Measurements from ENCODE around the gene FRMD4B.

FRMD4B gene

GRCh38 chr3:69385723-69386555 is at the start of gene FRMD4B:
TSS of gene FRMD4B (minus strand) at chr3:69386088. CDS start at chr3:69385989, 99 bp downstream.
- Histone ChIP-seq H3K27ac (ENCODE audit: low read depth, low read length) (no peak within 1 kb of the TSS), H3K27me3 (ENCODE audit: control insufficient read depth in 5 of 5, insufficient read depth in 4 of 5, low read length in 5 of 5) (peaks cover 6 to 22% (median 14%) of the 10 kb centered on the region in 5 donors), H3K9ac (ENCODE audit: low read length in 5 of 5) (peak within 1 kb of the TSS in 3 of 5 donors; percentile 52 to 73 (median 53)), H3K9me3 (ENCODE audit: control insufficient read depth in 5 of 5, low read length in 5 of 5) (no peaks in the 10 kb centered on the region), H3K36me3 (ENCODE audit: control insufficient read depth in 5 of 5, insufficient read depth in 5 of 5, low read length in 5 of 5) (no peaks in the 10 kb centered on the region), H3K4me1 (ENCODE audit: control insufficient read depth in 5 of 5, insufficient read depth in 5 of 5, low read length in 5 of 5) (peaks cover 0 to 30% (median 18%) of the 10 kb centered on the region in 5 donors), H3K4me3 (ENCODE audit: low read depth in 1 of 5, low read length in 5 of 5) (peak within 1 kb of the TSS; percentile 36 to 74 (median 67))

GRCh38 chr3:69433969-69434325 is 48.1 kb upstream of the FRMD4B start:
- H3K9ac ChIP-seq (ENCODE audit: low read length in 5 of 5) = no peak overlapping the region
- H3K27ac ChIP-seq (ENCODE audit: low read depth, low read length) = no peak overlapping the region
- peaks cover 0 to 2% (median 0%) of the 10 kb centered on the region in 5 donors for H3K27me3 ChIP-seq (ENCODE audit: control insufficient read depth in 5 of 5, insufficient read depth in 4 of 5, low read length in 5 of 5)
- H3K4me1 ChIP-seq (ENCODE audit: control insufficient read depth in 5 of 5, insufficient read depth in 5 of 5, low read length in 5 of 5) = no peaks in the 10 kb centered on the region
- H3K36me3 ChIP-seq (ENCODE audit: control insufficient read depth in 5 of 5, insufficient read depth in 5 of 5, low read length in 5 of 5) = no peaks in the 10 kb centered on the region
- H3K4me3 ChIP-seq (ENCODE audit: low read depth in 1 of 5, low read length in 5 of 5) = no peak overlapping the region
- no peaks in the 10 kb centered on the region for H3K9me3 ChIP-seq (ENCODE audit: control insufficient read depth in 5 of 5, low read length in 5 of 5)

GRCh38 chr3:69433121-69433968 is 47.5 kb upstream of the FRMD4B start:
- Histone ChIP-seq H3K27ac (ENCODE audit: low read depth, low read length) (no peak overlapping the region), H3K4me3 (ENCODE audit: low read depth in 1 of 5, low read length in 5 of 5) (no peak overlapping the region), H3K9ac (ENCODE audit: low read length in 5 of 5) (no peak overlapping the region), H3K4me1 (ENCODE audit: control insufficient read depth in 5 of 5, insufficient read depth in 5 of 5, low read length in 5 of 5) (no peaks in the 10 kb centered on the region), H3K9me3 (ENCODE audit: control insufficient read depth in 5 of 5, low read length in 5 of 5) (no peaks in the 10 kb centered on the region), H3K27me3 (ENCODE audit: control insufficient read depth in 5 of 5, insufficient read depth in 4 of 5, low read length in 5 of 5) (peaks cover 0 to 2% (median 0%) of the 10 kb centered on the region in 5 donors), H3K36me3 (ENCODE audit: control insufficient read depth in 5 of 5, insufficient read depth in 5 of 5, low read length in 5 of 5) (no peaks in the 10 kb centered on the region)

- Histone ChIP-seq H3K4me3 (ENCODE audit: low read depth in 1 of 5, low read length in 5 of 5) (no peak overlapping the region), H3K9ac (ENCODE audit: low read length in 5 of 5) (no peak overlapping the region), H3K4me1 (ENCODE audit: control insufficient read depth in 5 of 5, insufficient read depth in 5 of 5, low read length in 5 of 5) (no peaks in the 10 kb centered on the region), H3K36me3 (ENCODE audit: control insufficient read depth in 5 of 5, insufficient read depth in 5 of 5, low read length in 5 of 5) (no peaks in the 10 kb centered on the region), H3K27me3 (ENCODE audit: control insufficient read depth in 5 of 5, insufficient read depth in 4 of 5, low read length in 5 of 5) (no peaks in the 10 kb centered on the region), H3K27ac (ENCODE audit: low read depth, low read length) (no peak overlapping the region), H3K9me3 (ENCODE audit: control insufficient read depth in 5 of 5, low read length in 5 of 5) (no peaks in the 10 kb centered on the region)
Observed at GRCh38 chr3:69428657-69429255, 42.9 kb upstream of the FRMD4B start.

- Histone ChIP-seq H3K27me3 (ENCODE audit: control insufficient read depth in 5 of 5, insufficient read depth in 4 of 5, low read length in 5 of 5) (no peaks in the 10 kb centered on the region), H3K27ac (ENCODE audit: low read depth, low read length) (no peak overlapping the region), H3K9me3 (ENCODE audit: control insufficient read depth in 5 of 5, low read length in 5 of 5) (no peaks in the 10 kb centered on the region), H3K9ac (ENCODE audit: low read length in 5 of 5) (no peak overlapping the region), H3K4me3 (ENCODE audit: low read depth in 1 of 5, low read length in 5 of 5) (no peak overlapping the region), H3K36me3 (ENCODE audit: control insufficient read depth in 5 of 5, insufficient read depth in 5 of 5, low read length in 5 of 5) (no peaks in the 10 kb centered on the region), H3K4me1 (ENCODE audit: control insufficient read depth in 5 of 5, insufficient read depth in 5 of 5, low read length in 5 of 5) (no peaks in the 10 kb centered on the region)
Observed at GRCh38 chr3:69426967-69427304, 41.0 kb upstream of the FRMD4B start.

GRCh38 chr3:69426291-69426966 is 40.5 kb upstream of the FRMD4B start:
- no peaks in the 10 kb centered on the region for H3K36me3 ChIP-seq (ENCODE audit: control insufficient read depth in 5 of 5, insufficient read depth in 5 of 5, low read length in 5 of 5)
- no peak overlapping the region for H3K4me3 ChIP-seq (ENCODE audit: low read depth in 1 of 5, low read length in 5 of 5)
- no peaks in the 10 kb centered on the region for H3K4me1 ChIP-seq (ENCODE audit: control insufficient read depth in 5 of 5, insufficient read depth in 5 of 5, low read length in 5 of 5)
- H3K27me3 ChIP-seq (ENCODE audit: control insufficient read depth in 5 of 5, insufficient read depth in 4 of 5, low read length in 5 of 5) = no peaks in the 10 kb centered on the region
- no peak overlapping the region for H3K27ac ChIP-seq (ENCODE audit: low read depth, low read length)
- no peak overlapping the region for H3K9ac ChIP-seq (ENCODE audit: low read length in 5 of 5)
- H3K9me3 ChIP-seq (ENCODE audit: control insufficient read depth in 5 of 5, low read length in 5 of 5) = no peaks in the 10 kb centered on the region

- Histone ChIP-seq H3K27me3 (ENCODE audit: control insufficient read depth in 5 of 5, insufficient read depth in 4 of 5, low read length in 5 of 5) (no peaks in the 10 kb centered on the region), H3K4me3 (ENCODE audit: low read depth in 1 of 5, low read length in 5 of 5) (no peak overlapping the region), H3K9me3 (ENCODE audit: control insufficient read depth in 5 of 5, low read length in 5 of 5) (no peaks in the 10 kb centered on the region), H3K27ac (ENCODE audit: low read depth, low read length) (no peak overlapping the region), H3K9ac (ENCODE audit: low read length in 5 of 5) (no peak overlapping the region), H3K4me1 (ENCODE audit: control insufficient read depth in 5 of 5, insufficient read depth in 5 of 5, low read length in 5 of 5) (peaks cover 0 to 9% (median 0%) of the 10 kb centered on the region in 5 donors), H3K36me3 (ENCODE audit: control insufficient read depth in 5 of 5, insufficient read depth in 5 of 5, low read length in 5 of 5) (no peaks in the 10 kb centered on the region)
Observed at GRCh38 chr3:69425249-69425648, 39.4 kb upstream of the FRMD4B start.

GRCh38 chr3:69423463-69424155 is 37.7 kb upstream of the FRMD4B start:
- H3K27ac ChIP-seq (ENCODE audit: low read depth, low read length) = no peak overlapping the region
- no peaks in the 10 kb centered on the region for H3K36me3 ChIP-seq (ENCODE audit: control insufficient read depth in 5 of 5, insufficient read depth in 5 of 5, low read length in 5 of 5)
- H3K9me3 ChIP-seq (ENCODE audit: control insufficient read depth in 5 of 5, low read length in 5 of 5) = no peaks in the 10 kb centered on the region
- H3K4me1 ChIP-seq (ENCODE audit: control insufficient read depth in 5 of 5, insufficient read depth in 5 of 5, low read length in 5 of 5) = peaks cover 0 to 9% (median 0%) of the 10 kb centered on the region in 5 donors
- no peak overlapping the region for H3K4me3 ChIP-seq (ENCODE audit: low read depth in 1 of 5, low read length in 5 of 5)
- H3K9ac ChIP-seq (ENCODE audit: low read length in 5 of 5) = no peak overlapping the region
- H3K27me3 ChIP-seq (ENCODE audit: control insufficient read depth in 5 of 5, insufficient read depth in 4 of 5, low read length in 5 of 5) = no peaks in the 10 kb centered on the region

- Histone ChIP-seq H3K9me3 (ENCODE audit: control insufficient read depth in 5 of 5, low read length in 5 of 5) (no peaks in the 10 kb centered on the region), H3K4me3 (ENCODE audit: low read depth in 1 of 5, low read length in 5 of 5) (no peak overlapping the region), H3K4me1 (ENCODE audit: control insufficient read depth in 5 of 5, insufficient read depth in 5 of 5, low read length in 5 of 5) (peaks cover 0 to 9% (median 0%) of the 10 kb centered on the region in 5 donors), H3K27me3 (ENCODE audit: control insufficient read depth in 5 of 5, insufficient read depth in 4 of 5, low read length in 5 of 5) (no peaks in the 10 kb centered on the region), H3K9ac (ENCODE audit: low read length in 5 of 5) (no peak overlapping the region), H3K27ac (ENCODE audit: low read depth, low read length) (no peak overlapping the region), H3K36me3 (ENCODE audit: control insufficient read depth in 5 of 5, insufficient read depth in 5 of 5, low read length in 5 of 5) (no peaks in the 10 kb centered on the region)
Observed at GRCh38 chr3:69422751-69423150, 36.9 kb upstream of the FRMD4B start.
